HepG2 (cell line): ENCODE data around the gene JOSD1. TPM values are rescaled to one million over a fixed set of nuclear protein-coding genes. Genes with fewer than 3 reads are reported as not detected.
A peak's percentile ranks its signal among the peaks of the same experiment; 100 is the strongest.

Source experiments
- AKAP8 ChIP-seq: sonication (generic); formaldehyde crosslinking; IDR thresholded peaks from 2 replicates; pipeline ENCODE4 v1.5.1; 2020; ENCODE audit warnings: mild to moderate bottlenecking, missing genetic modification reagents
- CBFB ChIP-seq: sonication (generic); formaldehyde crosslinking; IDR thresholded peaks from 2 replicates; pipeline ENCODE4 v1.4.0; 2020; ENCODE audit warnings: missing genetic modification reagents
- CREB3 ChIP-seq: sonication (generic); formaldehyde crosslinking; IDR thresholded peaks from 2 replicates; pipeline ENCODE4 v1.5.0; 2020; ENCODE audit warnings: missing genetic modification reagents
- EEA1 ChIP-seq: sonication (generic); formaldehyde crosslinking; IDR thresholded peaks from 2 replicates; pipeline ENCODE4 v1.5.1; 2020; ENCODE audit warnings: mild to moderate bottlenecking, missing genetic modification reagents, borderline replicate concordance
- GRHL1 ChIP-seq: sonication (generic); formaldehyde crosslinking; conservative IDR thresholded peaks from 2 replicates; pipeline ENCODE4 v1.8.0; 2022; ENCODE audit warnings: missing genetic modification reagents
- ISL2 ChIP-seq: sonication (generic); formaldehyde crosslinking; IDR thresholded peaks from 2 replicates; pipeline ENCODE4 v1.5.0; 2020; ENCODE audit warnings: missing genetic modification reagents
- JUND ChIP-seq: sonication (generic); formaldehyde crosslinking; IDR thresholded peaks from 2 replicates; pipeline ENCODE4 v1.8.0; 2022; ENCODE audit warnings: mild to moderate bottlenecking, missing genetic modification reagents
- KAT8 ChIP-seq: IDR thresholded peaks from 2 replicates; pipeline ENCODE4 v1.6.1; 2016; ENCODE audit warnings: missing genetic modification reagents, missing compliant biosample characterization
- NR3C1 ChIP-seq: sonication (generic); formaldehyde crosslinking; IDR thresholded peaks from 2 replicates; pipeline ENCODE4 v1.4.0; 2020; ENCODE audit warnings: missing genetic modification reagents
- POLR2G ChIP-seq: fragments of 200-400 bp; formaldehyde crosslinking; IDR thresholded peaks from 2 replicates; pipeline ENCODE4 v1.6.1; 2018; ENCODE audit warnings: mild to moderate bottlenecking, low read depth, low read length, moderate library complexity
- PRPF4 ChIP-seq: fragments of 200-400 bp; formaldehyde crosslinking; IDR thresholded peaks from 2 replicates; pipeline ENCODE4 v1.6.1; 2016; ENCODE audit warnings: low read length, low read depth; ENCODE audit not compliant: poor library complexity, severe bottlenecking
- SPEN ChIP-seq: sonication (generic); formaldehyde crosslinking; IDR thresholded peaks from 2 replicates; pipeline ENCODE4 v1.5.1; 2020; ENCODE audit warnings: low read depth, mild to moderate bottlenecking, missing genetic modification reagents
- TFDP1 ChIP-seq: IDR thresholded peaks from 2 replicates; pipeline ENCODE4 v1.6.1; 2016; ENCODE audit warnings: missing compliant biosample characterization, missing genetic modification reagents, borderline replicate concordance
- ZBTB38 ChIP-seq: sonication (generic); formaldehyde crosslinking; IDR thresholded peaks from 2 replicates; pipeline ENCODE4 v1.5.1; 2020; ENCODE audit warnings: mild to moderate bottlenecking, missing genetic modification reagents
- ZBTB7B ChIP-seq: sonication (generic); formaldehyde crosslinking; IDR thresholded peaks from 2 replicates; pipeline ENCODE4 v1.4.0; 2020; ENCODE audit warnings: missing genetic modification reagents
- ZHX1 ChIP-seq: sonication (generic); formaldehyde crosslinking; IDR thresholded peaks from 2 replicates; pipeline ENCODE4 v1.8.1; 2022; ENCODE audit warnings: low read depth, mild to moderate bottlenecking, missing genetic modification reagents
- ZNF281 ChIP-seq: sonication (generic); formaldehyde crosslinking; IDR thresholded peaks from 2 replicates; pipeline ENCODE4 v1.4.0; 2020; ENCODE audit warnings: missing genetic modification reagents, borderline replicate concordance
- ZNF724P ChIP-seq: sonication (generic); formaldehyde crosslinking; IDR thresholded peaks from 2 replicates; pipeline ENCODE4 v1.8.0; 2022; ENCODE audit warnings: missing genetic modification reagents, borderline replicate concordance
- polyA plus RNA-seq, 8 experiments: library from polyadenylated mRNA; depleted of rRNA in 3 of 8; stranded (reverse) in 7 of 8; unstranded in 1 of 8; fragments of >200 nt; fragmentation: Illumina TruSeq in 4 of 8; extraction: Trizol in 4 of 8; gene quantifications; 2 replicates each; pipeline versions ENCODE4 v1.2.1 to v1.2.3, GENCODE V29; 2011 to 2016; ENCODE audit warnings: low read depth in 4 of 8, missing spikeins in 1 of 8, mixed read lengths in 1 of 8; ENCODE audit not compliant: insufficient read depth in 1 of 8
- total RNA-seq, 5 experiments: library from RNA; depleted of rRNA; stranded (reverse); fragments of >200 nt; fragmentation: Illumina TruSeq; extraction: Trizol; gene quantifications; 2 replicates each; pipeline ENCODE4 v1.2.3, GENCODE V29; 2016; ENCODE audit warnings: low read depth in 1 of 5

The JOSD1 gene
- total and polyA plus RNA-seq, 2 of the 13 experiments (the other 11 are each of a cell fraction or from before 2014, with no cell fraction given): 31.7 to 38.4 TPM

GRCh38 chr22:38748487-38749136 is 47.9 kb upstream of the JOSD1 start (continued):
- no peak for TF ChIP-seq EEA1
- TF ChIP-seq POLR2G: no peak
- TF ChIP-seq KAT8: no peak
- peak; percentile 90 for TF ChIP-seq ZBTB38 (CRISPR knock-in tag)
- no peak for TF ChIP-seq TFDP1 (CRISPR knock-in tag)
- no peak for TF ChIP-seq AKAP8
- no peak for TF ChIP-seq PRPF4
- TF ChIP-seq GRHL1: no peak
- no peak for TF ChIP-seq NR3C1
- TF ChIP-seq CBFB: no peak
- TF ChIP-seq ISL2 (CRISPR knock-in tag): no peak
- TF ChIP-seq ZHX1 (CRISPR knock-in tag): no peak
- no peak for TF ChIP-seq JUND (CRISPR knock-in tag)
- no peak for TF ChIP-seq ZNF724P (CRISPR knock-in tag)
- TF ChIP-seq SPEN (CRISPR knock-in tag): no peak
- no peak for TF ChIP-seq ZNF281 (CRISPR knock-in tag)
- no peak for TF ChIP-seq ZBTB7B (CRISPR knock-in tag)
- no peak for TF ChIP-seq CREB3 (CRISPR knock-in tag)
